ENCODE results near the gene PCDHGB4. TPM values are rescaled to one million over a fixed set of nuclear protein-coding genes. Genes with fewer than 3 reads are reported as not detected.
"Not testable (repeated sequence)": the region's sequence is repeated elsewhere in the genome, so short reads cannot be mapped to it uniquely, and the experiment has no call there.

Gene PCDHGB4
- total RNA-seq, 5 donors from 2014 or later (not counting 1 experiment from before 2014, with no cell fraction given) = 0.09 to 0.29 (median 0.19) TPM

DNA sequence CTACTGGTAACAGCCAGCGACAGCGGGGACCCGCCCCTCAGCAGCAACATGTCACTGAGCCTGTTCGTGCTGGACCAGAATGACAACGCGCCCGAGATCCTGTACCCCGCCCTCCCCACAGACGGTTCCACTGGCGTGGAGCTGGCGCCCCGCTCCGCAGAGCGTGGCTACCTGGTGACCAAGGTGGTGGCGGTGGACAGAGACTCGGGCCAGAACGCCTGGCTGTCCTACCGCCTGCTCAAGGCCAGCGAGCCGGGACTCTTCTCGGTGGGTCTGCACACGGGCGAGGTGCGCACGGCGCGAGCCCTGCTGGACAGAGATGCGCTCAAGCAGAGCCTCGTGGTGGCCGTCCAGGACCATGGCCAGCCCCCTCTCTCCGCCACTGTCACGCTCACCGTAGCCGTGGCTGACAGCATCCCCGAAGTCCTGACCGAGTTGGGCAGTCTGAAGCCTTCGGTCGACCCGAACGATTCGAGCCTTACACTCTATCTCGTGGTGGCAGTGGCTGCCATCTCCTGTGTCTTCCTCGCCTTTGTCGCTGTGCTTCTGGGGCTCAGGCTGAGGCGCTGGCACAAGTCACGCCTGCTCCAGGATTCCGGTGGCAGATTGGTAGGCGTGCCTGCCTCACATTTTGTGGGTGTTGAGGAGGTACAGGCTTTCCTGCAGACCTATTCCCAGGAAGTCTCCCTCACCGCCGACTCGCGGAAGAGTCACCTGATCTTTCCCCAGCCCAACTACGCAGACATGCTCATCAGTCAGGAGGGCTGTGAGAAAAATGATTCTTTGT, 7.1 kb downstream of the PCDHGB4 start:
- WGBS (ENCODE audit: insufficient coverage) = 45% methylated on average over 17 of the region's 53 CpGs
- POLR2A ChIA-PET; H3K36me3 ChIP-seq (ENCODE audit: control insufficient read depth in 2 of 2, extremely low read depth in 1 of 2, insufficient read depth in 1 of 2, low read length in 1 of 2); H3K4me3 ChIP-seq (ENCODE audit: control insufficient read depth in 1 of 2, extremely low read depth in 1 of 2, low read length in 1 of 2); DNase-seq; H3K4me3 Mint-ChIP-seq; ATAC-seq (replicated peaks in 1 of 4); H3K4me1 ChIP-seq (ENCODE audit: control insufficient read depth in 1 of 2, extremely low read depth in 1 of 2, insufficient read depth in 2 of 2, low read length in 2 of 2); H3K9me3 ChIP-seq; H3K36me3 Mint-ChIP-seq; H3K27ac ChIP-seq (ENCODE audit: low read length); H3K27ac Mint-ChIP-seq; H3K4me1 Mint-ChIP-seq: not testable (repeated sequence)
- CTCF ChIA-PET = interaction anchor here in 1 of 2 donors (0.7 kb wide), 1 partner anchor 18 kb away, joined by 3 read pairs; the partner anchor contains the start of gene PCDHGA10
- Mint-ChIP-seq H3K27me3 (peaks cover 58 to 75% of the 10 kb centered on the region in 2 donors), H3K9me3 (peaks cover 9 to 36% (median 26%) of the 10 kb centered on the region in 3 donors)
- H3K27me3 ChIP-seq (replicated peaks in 1 of 2; ENCODE audit: control insufficient read depth in 2 of 2, extremely low read depth in 1 of 2, insufficient read depth in 2 of 2, low read length in 1 of 2) = peaks cover 33 to 51% of the 10 kb centered on the region in 2 experiments

DNA sequence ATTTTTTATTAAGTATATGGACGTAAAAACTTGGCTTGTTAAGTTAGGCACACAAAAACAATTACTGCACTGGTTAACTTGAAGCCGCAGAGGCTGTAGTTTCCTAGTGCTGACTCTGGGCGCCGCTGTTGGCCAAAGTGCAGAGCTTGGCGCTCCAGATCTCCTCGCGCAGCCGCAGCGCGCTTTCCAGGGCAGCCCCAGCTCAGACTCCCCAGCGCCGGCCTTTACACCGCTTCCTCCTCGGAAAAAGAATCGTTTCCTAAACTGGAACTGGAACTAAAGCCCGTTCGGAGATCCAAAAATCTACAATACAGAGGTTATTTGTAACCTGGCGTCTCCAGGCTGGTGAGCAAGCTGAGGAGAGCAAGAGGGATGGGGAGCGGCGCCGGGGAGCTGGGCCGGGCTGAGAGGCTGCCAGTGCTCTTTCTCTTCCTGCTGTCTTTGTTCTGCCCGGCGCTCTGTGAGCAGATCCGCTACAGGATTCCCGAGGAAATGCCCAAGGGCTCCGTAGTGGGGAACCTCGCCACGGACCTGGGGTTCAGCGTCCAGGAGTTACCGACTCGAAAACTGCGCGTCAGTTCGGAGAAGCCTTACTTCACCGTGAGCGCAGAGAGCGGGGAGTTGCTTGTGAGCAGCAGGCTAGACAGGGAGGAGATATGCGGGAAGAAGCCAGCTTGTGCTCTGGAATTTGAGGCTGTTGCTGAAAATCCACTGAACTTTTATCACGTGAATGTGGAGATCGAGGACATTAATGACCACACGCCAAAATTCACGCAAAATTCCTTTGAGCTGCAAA, 10.5 kb downstream of the PCDHGB4 start, which contains the start of gene PCDHGB5:
Gene PCDHGB5 (plus strand): TSS at position 192 of the 796 bp plus-strand sequence. CDS start 181 bp downstream, at position 373.
- peaks cover 53 to 74% of the 10 kb centered on the region in 2 donors for H3K27me3 Mint-ChIP-seq
- not testable (repeated sequence) for H3K27ac Mint-ChIP-seq; H3K4me1 Mint-ChIP-seq; H3K4me1 ChIP-seq (ENCODE audit: control insufficient read depth in 1 of 2, extremely low read depth in 1 of 2, insufficient read depth in 2 of 2, low read length in 2 of 2); H3K36me3 ChIP-seq (ENCODE audit: control insufficient read depth in 2 of 2, extremely low read depth in 1 of 2, insufficient read depth in 1 of 2, low read length in 1 of 2); H3K27ac ChIP-seq (ENCODE audit: low read length); H3K36me3 Mint-ChIP-seq
- 22% methylated on average over 11 of the region's 43 CpGs for WGBS (ENCODE audit: insufficient coverage)
- DNase-seq (peak in 11 of 35 experiments; percentile 18 to 38 (median 25)), ATAC-seq (replicated peaks in 1 of 4) (peak; percentile 76 to 84 (median 80))
- H3K4me3 Mint-ChIP-seq = peak within 1 kb of the TSS; percentile 24 to 40 (median 39)
- peaks cover 11 to 29% (median 20%) of the 10 kb centered on the region in 3 donors for H3K9me3 Mint-ChIP-seq
- Histone ChIP-seq H3K4me3 (ENCODE audit: control insufficient read depth in 1 of 2, extremely low read depth in 1 of 2, low read length in 1 of 2) (peak within 1 kb of the TSS in 1 of 2 donors; percentile 38), H3K27me3 (replicated peaks in 1 of 2; ENCODE audit: control insufficient read depth in 2 of 2, extremely low read depth in 1 of 2, insufficient read depth in 2 of 2, low read length in 1 of 2) (peaks cover 22 to 53% of the 10 kb centered on the region in 2 experiments), H3K9me3 (peaks cover 12% of the 10 kb centered on the region)
- CTCF ChIA-PET = interaction anchor here in 1 of 2 donors (1.1 to 2.1 kb wide), 5 partner anchors 15 to 169 kb away, joined by 3 to 8 read pairs (median 5); partner anchors contain the start of genes PCDHGA10 and TAF7
- POLR2A ChIA-PET = interaction anchor here in 1 of 2 donors (0.6 kb wide), 1 partner anchor 164 kb away, joined by 3 read pairs; no protein-coding TSS in a partner anchor

DNA sequence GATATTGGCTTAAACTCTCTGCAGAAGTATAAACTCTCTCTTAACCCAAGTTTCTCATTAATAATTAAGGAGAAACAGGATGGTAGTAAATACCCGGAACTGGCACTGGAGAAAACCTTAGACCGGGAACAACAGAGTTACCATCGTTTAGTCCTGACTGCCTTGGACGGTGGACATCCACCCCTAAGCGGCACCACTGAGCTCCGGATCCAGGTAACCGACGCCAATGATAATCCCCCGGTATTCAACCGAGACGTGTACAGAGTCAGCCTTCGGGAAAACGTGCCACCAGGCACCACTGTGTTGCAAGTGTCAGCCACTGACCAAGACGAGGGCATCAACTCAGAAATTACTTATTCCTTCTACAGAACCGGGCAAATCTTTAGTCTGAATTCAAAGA, 11.1 kb downstream of the PCDHGB4 start:
- H3K4me3 ChIP-seq (ENCODE audit: control insufficient read depth in 1 of 2, extremely low read depth in 1 of 2, low read length in 1 of 2) = no peak overlapping the region
- ChIA-PET CTCF (interaction anchor here in 1 of 2 donors (1.6 to 2.1 kb wide), 2 partner anchors 14 to 126 kb away, joined by 5 to 7 read pairs; partner anchors contain the start of gene PCDHGA10), POLR2A (no interaction called here)
- H3K4me1 Mint-ChIP-seq = peaks cover 0 to 2% (median 0%) of the 10 kb centered on the region in 3 donors
- peaks cover 56 to 74% of the 10 kb centered on the region in 2 donors for H3K27me3 Mint-ChIP-seq
- peaks cover 9% of the 10 kb centered on the region for H3K9me3 ChIP-seq
- H3K27ac ChIP-seq (ENCODE audit: low read length) = no peak overlapping the region
- H3K27me3 ChIP-seq (replicated peaks in 1 of 2; ENCODE audit: control insufficient read depth in 2 of 2, extremely low read depth in 1 of 2, insufficient read depth in 2 of 2, low read length in 1 of 2) = peaks cover 20 to 55% of the 10 kb centered on the region in 2 experiments
- 43% methylated on average over 13 of the region's 15 CpGs for WGBS (ENCODE audit: insufficient coverage)
- ATAC-seq (replicated peaks in 1 of 4) (no peak), DNase-seq (no peak)
- H3K9me3 Mint-ChIP-seq = peaks cover 12 to 30% (median 23%) of the 10 kb centered on the region in 3 donors
- no peak overlapping the region for H3K4me3 Mint-ChIP-seq
- no peaks in the 10 kb centered on the region for H3K36me3 ChIP-seq (ENCODE audit: control insufficient read depth in 2 of 2, extremely low read depth in 1 of 2, insufficient read depth in 1 of 2, low read length in 1 of 2)
- H3K27ac Mint-ChIP-seq = no peak overlapping the region
- H3K36me3 Mint-ChIP-seq = peaks cover 8% of the 10 kb centered on the region
- peaks cover 0 to 9% of the 10 kb centered on the region in 2 experiments for H3K4me1 ChIP-seq (ENCODE audit: control insufficient read depth in 1 of 2, extremely low read depth in 1 of 2, insufficient read depth in 2 of 2, low read length in 2 of 2)

- H3K36me3 ChIP-seq (ENCODE audit: control insufficient read depth in 2 of 2, extremely low read depth in 1 of 2, insufficient read depth in 1 of 2, low read length in 1 of 2) = no peaks in the 10 kb centered on the region
- H3K36me3 Mint-ChIP-seq = peaks cover 8% of the 10 kb centered on the region
- 45% methylated on average over 60 of the region's 61 CpGs for WGBS (ENCODE audit: insufficient coverage)
- no peak overlapping the region for H3K4me3 Mint-ChIP-seq
- peaks cover 11 to 30% (median 21%) of the 10 kb centered on the region in 3 donors for H3K9me3 Mint-ChIP-seq
- peaks cover 0 to 2% (median 0%) of the 10 kb centered on the region in 3 donors for H3K4me1 Mint-ChIP-seq
- peaks cover 8% of the 10 kb centered on the region for H3K9me3 ChIP-seq
- peaks cover 0 to 9% of the 10 kb centered on the region in 2 experiments for H3K4me1 ChIP-seq (ENCODE audit: control insufficient read depth in 1 of 2, extremely low read depth in 1 of 2, insufficient read depth in 2 of 2, low read length in 2 of 2)
- ChIA-PET CTCF (no interaction called here), POLR2A (no interaction called here)
- no peak overlapping the region for H3K27ac ChIP-seq (ENCODE audit: low read length)
- ATAC-seq (replicated peaks in 1 of 4) (no peak), DNase-seq (no peak)
- H3K27me3 ChIP-seq (replicated peaks in 1 of 2; ENCODE audit: control insufficient read depth in 2 of 2, extremely low read depth in 1 of 2, insufficient read depth in 2 of 2, low read length in 1 of 2) = peaks cover 20 to 52% of the 10 kb centered on the region in 2 experiments
- H3K27me3 Mint-ChIP-seq = peaks cover 56 to 74% of the 10 kb centered on the region in 2 donors
- H3K4me3 ChIP-seq (ENCODE audit: control insufficient read depth in 1 of 2, extremely low read depth in 1 of 2, low read length in 1 of 2) = no peak overlapping the region
- peak overlapping the region in 1 of 2 donors; percentile 77 for H3K27ac Mint-ChIP-seq
Observed at GRCh38 chr5:141399555-141400258, 12.2 kb downstream of the PCDHGB4 start.

DNA sequence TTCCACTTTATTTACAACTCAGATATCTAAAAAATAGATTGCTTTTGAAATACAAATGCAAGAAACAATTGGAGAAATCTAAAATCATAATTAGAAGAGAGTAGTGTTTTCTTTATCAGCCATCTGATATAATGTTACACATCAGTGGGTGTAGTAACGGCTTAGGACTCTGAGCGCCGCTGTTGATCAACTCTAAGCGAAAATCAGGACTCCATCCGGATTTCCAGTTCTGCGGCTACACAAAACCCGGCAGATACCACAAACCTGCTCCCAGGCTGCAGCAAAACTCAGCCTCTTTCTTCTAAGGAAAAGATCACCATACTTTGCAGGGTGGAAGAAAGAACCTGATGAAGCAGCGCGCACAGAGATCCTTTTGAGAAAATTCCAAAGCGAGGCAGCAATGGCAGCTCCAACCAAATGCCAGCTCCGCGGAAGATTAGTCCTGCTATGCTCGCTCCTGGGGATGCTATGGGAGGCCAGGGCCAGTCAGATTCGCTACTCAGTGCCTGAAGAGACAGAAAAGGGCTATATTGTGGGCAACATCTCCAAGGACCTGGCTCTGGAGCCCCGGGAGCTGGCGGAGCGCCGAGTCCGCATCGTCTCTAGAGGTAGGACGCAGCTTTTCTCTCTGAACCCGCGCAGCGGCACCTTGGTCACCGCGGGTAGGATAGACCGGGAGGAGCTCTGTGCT, 15.2 kb downstream of the PCDHGB4 start, which contains the start of gene PCDHGA9:
Gene PCDHGA9 (plus strand): TSS at position 226 of the 691 bp plus-strand sequence. CDS start 175 bp downstream, at position 401.
- peaks cover 0 to 5% (median 0%) of the 10 kb centered on the region in 3 donors for H3K4me1 Mint-ChIP-seq
- H3K36me3 ChIP-seq (ENCODE audit: control insufficient read depth in 2 of 2, extremely low read depth in 1 of 2, insufficient read depth in 1 of 2, low read length in 1 of 2) = no peaks in the 10 kb centered on the region
- H3K27me3 ChIP-seq (replicated peaks in 1 of 2; ENCODE audit: control insufficient read depth in 2 of 2, extremely low read depth in 1 of 2, insufficient read depth in 2 of 2, low read length in 1 of 2) = peaks cover 19 to 56% of the 10 kb centered on the region in 2 experiments
- peaks cover 64 to 75% of the 10 kb centered on the region in 2 donors for H3K27me3 Mint-ChIP-seq
- WGBS (ENCODE audit: insufficient coverage) = 21% methylated on average over 20 of the region's 27 CpGs
- peak in 1 of 35 experiments; percentile 21 for DNase-seq
- peaks cover 8% of the 10 kb centered on the region for H3K36me3 Mint-ChIP-seq
- POLR2A ChIA-PET = no interaction called here
- H3K9me3 ChIP-seq = peaks cover 12% of the 10 kb centered on the region
- H3K9me3 Mint-ChIP-seq = peaks cover 11 to 28% (median 27%) of the 10 kb centered on the region in 3 donors
- H3K4me1 ChIP-seq (ENCODE audit: control insufficient read depth in 1 of 2, extremely low read depth in 1 of 2, insufficient read depth in 2 of 2, low read length in 2 of 2) = peaks cover 0 to 8% of the 10 kb centered on the region in 2 experiments
- CTCF ChIA-PET = interaction anchor here in 1 of 2 donors (1.0 kb wide), 1 partner anchor 161 kb away, joined by 4 read pairs; no protein-coding TSS in a partner anchor
- H3K27ac ChIP-seq (ENCODE audit: low read length) = no peak within 1 kb of the TSS
- H3K4me3 Mint-ChIP-seq = peak within 1 kb of the TSS; percentile 49 to 57 (median 55)
- peak within 1 kb of the TSS in 1 of 2 donors; percentile 20 for H3K4me3 ChIP-seq (ENCODE audit: control insufficient read depth in 1 of 2, extremely low read depth in 1 of 2, low read length in 1 of 2)
- H3K27ac Mint-ChIP-seq = no peak within 1 kb of the TSS
- no peak for ATAC-seq (replicated peaks in 1 of 4)
